ENCODE data around the gene PIAS1. TPM values are rescaled to one million over a fixed set of nuclear protein-coding genes. Genes with fewer than 3 reads are reported as not detected.

Gene PIAS1
- total and polyA plus RNA-seq, 9 of the 15 experiments (the other 6 are each of a cell fraction or from before 2014, with no cell fraction given): 18.0 to 59.1 (median 28.5) TPM

DNA sequence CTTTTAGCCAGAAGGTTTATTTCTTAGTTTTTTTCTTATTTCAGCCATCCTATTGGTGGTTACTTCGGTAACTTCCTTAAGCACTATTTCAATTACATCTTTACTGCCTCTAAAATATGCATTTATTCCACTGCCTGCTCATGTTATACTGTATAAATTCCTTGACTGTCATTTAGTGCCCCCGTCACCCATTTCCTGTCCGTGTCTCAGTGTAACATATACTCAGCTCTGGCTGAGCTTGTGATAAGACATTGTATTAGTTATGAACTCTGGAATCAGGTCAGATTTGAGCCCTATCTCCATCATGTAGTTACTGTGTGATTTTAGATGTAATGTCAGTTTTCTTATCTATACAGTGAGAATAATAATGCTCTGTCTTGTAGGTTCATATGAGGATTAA is 24.2 kb downstream of the PIAS1 start (continued):
- no peak for TF ChIP-seq ZNF311 (CRISPR knock-in tag; IDR thresholded peaks at IDR 0.05)
- TF ChIP-seq, protein P1, sequence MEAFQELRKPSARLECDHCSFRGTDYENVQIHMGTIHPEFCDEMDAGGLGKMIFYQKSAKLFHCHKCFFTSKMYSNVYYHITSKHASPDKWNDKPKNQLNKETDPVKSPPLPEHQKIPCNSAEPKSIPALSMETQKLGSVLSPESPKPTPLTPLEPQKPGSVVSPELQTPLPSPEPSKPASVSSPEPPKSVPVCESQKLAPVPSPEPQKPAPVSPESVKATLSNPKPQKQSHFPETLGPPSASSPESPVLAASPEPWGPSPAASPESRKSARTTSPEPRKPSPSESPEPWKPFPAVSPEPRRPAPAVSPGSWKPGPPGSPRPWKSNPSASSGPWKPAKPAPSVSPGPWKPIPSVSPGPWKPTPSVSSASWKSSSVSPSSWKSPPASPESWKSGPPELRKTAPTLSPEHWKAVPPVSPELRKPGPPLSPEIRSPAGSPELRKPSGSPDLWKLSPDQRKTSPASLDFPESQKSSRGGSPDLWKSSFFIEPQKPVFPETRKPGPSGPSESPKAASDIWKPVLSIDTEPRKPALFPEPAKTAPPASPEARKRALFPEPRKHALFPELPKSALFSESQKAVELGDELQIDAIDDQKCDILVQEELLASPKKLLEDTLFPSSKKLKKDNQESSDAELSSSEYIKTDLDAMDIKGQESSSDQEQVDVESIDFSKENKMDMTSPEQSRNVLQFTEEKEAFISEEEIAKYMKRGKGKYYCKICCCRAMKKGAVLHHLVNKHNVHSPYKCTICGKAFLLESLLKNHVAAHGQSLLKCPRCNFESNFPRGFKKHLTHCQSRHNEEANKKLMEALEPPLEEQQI (IDR thresholded peaks at IDR 0.05): no peak

DNA sequence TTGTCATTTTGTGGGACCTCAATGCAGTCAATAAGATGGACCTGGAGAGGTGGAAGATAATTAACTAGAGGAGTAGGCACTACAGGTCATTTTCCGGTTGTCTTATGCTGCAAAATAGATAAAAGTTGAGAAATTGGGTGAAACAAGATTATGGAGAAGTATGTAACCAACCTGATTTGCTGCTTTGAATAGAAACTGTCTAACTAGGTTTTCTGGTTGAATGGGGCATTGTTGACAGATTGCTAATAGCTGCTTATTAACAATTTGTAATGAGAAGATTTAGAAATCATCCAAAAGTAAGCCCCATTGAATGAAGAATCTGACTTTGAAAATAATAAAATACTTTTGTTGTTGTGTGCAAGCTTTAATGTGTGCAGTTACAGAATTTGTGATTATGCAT is 26.2 kb downstream of the PIAS1 start:
- no peak for ATAC-seq
- H3K9ac ChIP-seq (ENCODE audit: insufficient read depth in 1 of 2, low read depth in 2 of 2, low read length in 2 of 2): no peak overlapping the region
- TF ChIP-seq DNMT1 (IDR thresholded peaks at IDR 0.05): no peak
- TF ChIP-seq ZNF274 (IDR thresholded peaks at IDR 0.05; ENCODE audit: borderline replicate concordance, low read depth, low read length): no peak
- TF ChIP-seq ZNF253 (CRISPR knock-in tag; conservative IDR thresholded peaks at IDR 0.05): no peak
- TF ChIP-seq KDM1A (IDR thresholded peaks at IDR 0.05): no peak
- TF ChIP-seq, protein P2, sequence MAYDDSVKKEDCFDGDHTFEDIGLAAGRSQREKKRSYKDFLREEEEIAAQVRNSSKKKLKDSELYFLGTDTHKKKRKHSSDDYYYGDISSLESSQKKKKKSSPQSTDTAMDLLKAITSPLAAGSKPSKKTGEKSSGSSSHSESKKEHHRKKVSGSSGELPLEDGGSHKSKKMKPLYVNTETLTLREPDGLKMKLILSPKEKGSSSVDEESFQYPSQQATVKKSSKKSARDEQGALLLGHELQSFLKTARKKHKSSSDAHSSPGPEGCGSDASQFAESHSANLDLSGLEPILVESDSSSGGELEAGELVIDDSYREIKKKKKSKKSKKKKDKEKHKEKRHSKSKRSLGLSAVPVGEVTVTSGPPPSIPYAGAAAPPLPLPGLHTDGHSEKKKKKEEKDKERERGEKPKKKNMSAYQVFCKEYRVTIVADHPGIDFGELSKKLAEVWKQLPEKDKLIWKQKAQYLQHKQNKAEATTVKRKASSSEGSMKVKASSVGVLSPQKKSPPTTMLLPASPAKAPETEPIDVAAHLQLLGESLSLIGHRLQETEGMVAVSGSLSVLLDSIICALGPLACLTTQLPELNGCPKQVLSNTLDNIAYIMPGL (CRISPR knock-in tag; IDR thresholded peaks at IDR 0.05): no peak
- TF ChIP-seq, protein P3, sequence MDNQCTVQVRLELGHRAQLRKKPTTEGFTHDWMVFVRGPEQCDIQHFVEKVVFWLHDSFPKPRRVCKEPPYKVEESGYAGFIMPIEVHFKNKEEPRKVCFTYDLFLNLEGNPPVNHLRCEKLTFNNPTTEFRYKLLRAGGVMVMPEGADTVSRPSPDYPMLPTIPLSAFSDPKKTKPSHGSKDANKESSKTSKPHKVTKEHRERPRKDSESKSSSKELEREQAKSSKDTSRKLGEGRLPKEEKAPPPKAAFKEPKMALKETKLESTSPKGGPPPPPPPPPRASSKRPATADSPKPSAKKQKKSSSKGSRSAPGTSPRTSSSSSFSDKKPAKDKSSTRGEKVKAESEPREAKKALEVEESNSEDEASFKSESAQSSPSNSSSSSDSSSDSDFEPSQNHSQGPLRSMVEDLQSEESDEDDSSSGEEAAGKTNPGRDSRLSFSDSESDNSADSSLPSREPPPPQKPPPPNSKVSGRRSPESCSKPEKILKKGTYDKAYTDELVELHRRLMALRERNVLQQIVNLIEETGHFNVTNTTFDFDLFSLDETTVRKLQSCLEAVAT (IDR thresholded peaks at IDR 0.05): no peak
- no peak for TF ChIP-seq HMG20A (CRISPR knock-in tag; conservative IDR thresholded peaks at IDR 0.05)
- no peak for TF ChIP-seq ZSCAN32 (CRISPR knock-in tag; IDR thresholded peaks at IDR 0.05)
- no peak for TF ChIP-seq SMAD3 (CRISPR knock-in tag; conservative IDR thresholded peaks at IDR 0.05)
- no peak for TF ChIP-seq MEIS2 (IDR thresholded peaks at IDR 0.05; ENCODE audit: partially characterized antibody)
- TF ChIP-seq BDP1 (IDR thresholded peaks at IDR 0.05; ENCODE audit: insufficient read depth, insufficient read length): no peak
- TF ChIP-seq NR2F6 (CRISPR knock-in tag; IDR thresholded peaks at IDR 0.05): no peak
- TF ChIP-seq SMARCE1 (IDR thresholded peaks at IDR 0.05): no peak
- TF ChIP-seq ZNF766 (CRISPR knock-in tag; conservative IDR thresholded peaks at IDR 0.05): no peak
- no peak for TF ChIP-seq SUPT5H (IDR thresholded peaks at IDR 0.05)
- in situ Hi-C loops (cut with MboI) (no loop called here), intact Hi-C loops (cut with micrococcal nuclease) (no loop called here)
- no peak overlapping the region for H2AFZ ChIP-seq (ENCODE audit: low read depth, low read length)
- CTCF ChIA-PET (ENCODE audit: low intra/inter-chr PET ratio): no interaction called here
- H3K27ac ChIP-seq (ENCODE audit: extremely low read depth, low read depth, low read length): no peak overlapping the region
- FAIRE-seq: no peak
- 50% methylated on average over 1 of the region's 1 CpG for WGBS (ENCODE audit: insufficient coverage, low coverage, missing lambda C conversion rate)
- no peaks in the 10 kb centered on the region for H3K9me3 ChIP-seq (replicated peaks; ENCODE audit: control insufficient read depth, insufficient read depth, low read depth, low read length)
- peaks cover 100% of the 10 kb centered on the region for H3K79me2 ChIP-seq (ENCODE audit: control insufficient read depth, insufficient read depth, low read length)
- no peaks in the 10 kb centered on the region for H3K9me1 ChIP-seq (ENCODE audit: control insufficient read depth, insufficient read depth, low read length)
- BruUV-seq (replicated peaks): no TSS peak
- no peak overlapping the region for H3K4me2 ChIP-seq (ENCODE audit: insufficient read depth, low read length)
- peaks cover 0 to 4% of the 10 kb centered on the region in 2 experiments; a peak in 2 of 5 replicates for H3K4me1 ChIP-seq (replicated peaks in 1 of 2; ENCODE audit: control insufficient read depth in 2 of 2, insufficient read depth in 2 of 2, low read length in 2 of 2)
- no peak overlapping the region for H3K4me3 ChIP-seq
- POLR2A ChIA-PET: interaction anchor here (0.6 to 1.1 kb wide), 2 partner anchors 25 to 60 kb away, joined by 3 read pairs; no protein-coding TSS in a partner anchor
- H3K27me3 ChIP-seq (ENCODE audit: control insufficient read depth in 2 of 2, insufficient read depth in 2 of 2, low read length in 2 of 2): no peaks in the 10 kb centered on the region
- DNase-seq (ENCODE audit: extremely low read depth in 1 of 4, low spot score in 3 of 4): no peak
- no peaks in the 10 kb centered on the region; the same call in 2 of the 3 replicates for H3K36me3 ChIP-seq (ENCODE audit: control insufficient read depth, insufficient read depth, low read length)
- peaks cover 10% of the 10 kb centered on the region; the same call in 1 of the 2 replicates for H4K20me1 ChIP-seq (replicated peaks; ENCODE audit: control insufficient read depth, insufficient read depth, low read length)

Data from K562 (cell line).